Left cardiac atrium (tissue), 4 donors: ENCODE measurements around the gene HOXC13. TPM values are rescaled to one million over a fixed set of nuclear protein-coding genes. Genes with fewer than 3 reads are reported as not detected.

Source experiments
- ATAC-seq, 2 donors: fragments of 200-7000 bp; cut with Tn5 transposase; one replicate each; pipeline ENCODE4 v1.9.1; 2020; ENCODE audit warnings: mild to moderate bottlenecking in 2 of 2, moderate library complexity in 2 of 2
- DNase-seq: peaks from one replicate; pipeline ENCODE4 v3.0.0-alpha.2; 2020
- intact Hi-C, 2 donors: fragments of 100-400 bp; cut with DNase I; formaldehyde crosslinking; loops; one replicate each; pipeline versions ENCODE4 v1.14.1 to v1.15.1; 2022 to 2023
- total RNA-seq, 2 donors: library from RNA; stranded (reverse); fragmentation: NEBNext Ultra II Directional; extraction: Animal tissue kit (Norgen Biotek cat#: 25700); gene quantifications; one replicate each; pipeline ENCODE4 v1.2.1, GENCODE V29; 2021
- donor health status: DM: no; HTN: yes; CAD: no.
- donor health status: DM: no; HTN: yes; CAD: no; lungs with severe emphysema.
- donor health status: DM: yes; HTN: yes; CAD: no.
- donor health status: Dilated cardiomyopathy.

HOXC13 gene
- total RNA-seq, 2 donors from 2014 or later: not detected

GRCh38 chr12:53937099-53937498, 1.5 kb upstream of the HOXC13 start:
- intact Hi-C loops: no loop called here
- ATAC-seq: no peak
- no peak for DNase-seq

GRCh38 chr12:53937596-53938325, 870 bp upstream of the HOXC13 start:
- no peak for DNase-seq
- no peak for ATAC-seq
- intact Hi-C loops: no loop called here

GRCh38 chr12:53939141-53940108, 794 bp downstream of the HOXC13 start:
- intact Hi-C loops: no loop called here
- no peak for DNase-seq
- ATAC-seq: peak; percentile 65 to 73

- intact Hi-C loops: no loop called here
- DNase-seq (no peak), ATAC-seq (no peak)
These were observed 1.9 kb downstream of the HOXC13 start for GRCh38 chr12:53940443-53941014.

- no peak for DNase-seq
- intact Hi-C loops: no loop called here
- ATAC-seq: no peak
These were observed 2.6 kb downstream of the HOXC13 start for GRCh38 chr12:53941187-53941586.

- intact Hi-C loops: no loop called here
- no peak for ATAC-seq
- DNase-seq: no peak
These were observed 3.1 kb downstream of the HOXC13 start for GRCh38 chr12:53941750-53942149.

- no peak for DNase-seq
- ATAC-seq: no peak
- intact Hi-C loops: no loop called here
These were observed 3.9 kb downstream of the HOXC13 start for GRCh38 chr12:53942467-53942997.

- DNase-seq: no peak
- ATAC-seq: no peak
- intact Hi-C loops: no loop called here
These were observed 5.6 kb downstream of the HOXC13 start for GRCh38 chr12:53944209-53944608.

- intact Hi-C loops: no loop called here
- ATAC-seq (no peak), DNase-seq (no peak)
These were observed 6.5 kb downstream of the HOXC13 start for GRCh38 chr12:53944907-53945847.

GRCh38 chr12:53947743-53948142, 9.1 kb downstream of the HOXC13 start:
- DNase-seq (no peak), ATAC-seq (no peak)
- intact Hi-C loops: no loop called here

GRCh38 chr12:53948650-53949593, 10.3 kb downstream of the HOXC13 start:
- intact Hi-C loops: no loop called here
- ATAC-seq (no peak), DNase-seq (no peak)

GRCh38 chr12:53949631-53950436, 11.2 kb downstream of the HOXC13 start:
- ATAC-seq: no peak
- intact Hi-C loops: no loop called here
- DNase-seq: no peak

- intact Hi-C loops: no loop called here
- DNase-seq (no peak), ATAC-seq (no peak)
These were observed 11.8 kb downstream of the HOXC13 start for GRCh38 chr12:53950437-53950773.

- DNase-seq (no peak), ATAC-seq (no peak)
- intact Hi-C loops: no loop called here
These were observed 12.4 kb downstream of the HOXC13 start for GRCh38 chr12:53950789-53951576.

GRCh38 chr12:53951577-53952334, 13.1 kb downstream of the HOXC13 start:
- ATAC-seq (no peak), DNase-seq (no peak)
- intact Hi-C loops: no loop called here

- ATAC-seq: no peak
- DNase-seq: no peak
- intact Hi-C loops: no loop called here
These were observed 13.7 kb downstream of the HOXC13 start for GRCh38 chr12:53952335-53952694.
